HL-60 (cell line): ENCODE results near the gene CD160.

Source experiments
- DNase-seq, 2 experiments: peaks; one replicate each; pipeline ENCODE4 v3.0.0-alpha.2; 2010 to 2020; ENCODE audit warnings: low read depth in 1 of 2, low spot score in 1 of 2
- H3K27ac ChIP-seq: fragments of 250-450 bp; sonication (Bioruptor Pico); replicated peaks from 2 replicates; pipeline ENCODE4 v1.5.1; 2020; ENCODE audit warnings: mild to moderate bottlenecking, moderate library complexity
- H3K27me3 ChIP-seq: fragments of 250-450 bp; sonication (Bioruptor Pico); 2 replicates; pipeline ENCODE4 v1.5.1; 2021; ENCODE audit warnings: mild to moderate bottlenecking, moderate library complexity; ENCODE audit not compliant: insufficient read depth, poor library complexity, severe bottlenecking
- H3K4me3 ChIP-seq: replicated peaks from 2 replicates; pipeline ENCODE4 v1.5.1; 2011; ENCODE audit warnings: mild to moderate bottlenecking, control low read depth, low read length; ENCODE audit not compliant: insufficient read depth
- GABPA ChIP-seq: IDR thresholded peaks from 2 replicates; pipeline ENCODE4 v1.6.1; 2012; ENCODE audit warnings: low read depth
- POLR2AphosphoS5 ChIP-seq: IDR thresholded peaks from 2 replicates; pipeline ENCODE4 v1.6.1; 2012; ENCODE audit warnings: low read depth
- SPI1 ChIP-seq: IDR thresholded peaks from 2 replicates; pipeline ENCODE4 v1.6.1; 2012; ENCODE audit warnings: low read depth, mild to moderate bottlenecking, borderline replicate concordance
- TF ChIP-seq, protein P1 (sequence below): IDR thresholded peaks from 2 replicates; pipeline ENCODE4 v1.6.1; 2012; ENCODE audit warnings: low read depth; ENCODE audit not compliant: insufficient replicate concordance
- TF ChIP-seq, protein P2 (sequence below): IDR thresholded peaks from one replicate; pipeline ENCODE4 v1.5.1; 2011; ENCODE audit warnings: low read length, control low read depth, inconsistent platforms; ENCODE audit not compliant: insufficient read depth

Gene CD160

DNA sequence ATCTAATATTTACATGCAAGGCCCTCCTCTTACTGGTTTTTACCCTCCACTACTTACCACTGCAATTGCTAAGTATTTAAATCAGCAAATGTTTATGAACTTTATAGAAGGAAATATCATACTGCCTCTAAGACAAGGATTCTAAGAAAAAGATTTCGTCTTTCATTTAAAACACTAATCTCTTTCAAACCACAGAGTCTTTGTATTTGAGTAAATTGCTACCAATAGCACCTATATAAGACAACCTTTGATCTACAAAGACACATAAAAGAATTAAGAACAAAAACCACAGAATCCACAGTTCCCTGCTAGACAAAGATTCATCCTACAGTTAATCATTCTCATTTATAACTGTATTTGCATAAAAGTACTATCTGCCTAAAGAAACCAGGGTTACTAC is 67.0 kb downstream of the CD160 start:
- Histone ChIP-seq H3K27ac (no peak overlapping the region), H3K4me3 (no peak overlapping the region), H3K27me3 (no peaks in the 10 kb centered on the region)
- no peak for DNase-seq
- TF ChIP-seq GABPA (no peak), POLR2AphosphoS5 (no peak), SPI1 (no peak)
- TF ChIP-seq, protein P1, sequence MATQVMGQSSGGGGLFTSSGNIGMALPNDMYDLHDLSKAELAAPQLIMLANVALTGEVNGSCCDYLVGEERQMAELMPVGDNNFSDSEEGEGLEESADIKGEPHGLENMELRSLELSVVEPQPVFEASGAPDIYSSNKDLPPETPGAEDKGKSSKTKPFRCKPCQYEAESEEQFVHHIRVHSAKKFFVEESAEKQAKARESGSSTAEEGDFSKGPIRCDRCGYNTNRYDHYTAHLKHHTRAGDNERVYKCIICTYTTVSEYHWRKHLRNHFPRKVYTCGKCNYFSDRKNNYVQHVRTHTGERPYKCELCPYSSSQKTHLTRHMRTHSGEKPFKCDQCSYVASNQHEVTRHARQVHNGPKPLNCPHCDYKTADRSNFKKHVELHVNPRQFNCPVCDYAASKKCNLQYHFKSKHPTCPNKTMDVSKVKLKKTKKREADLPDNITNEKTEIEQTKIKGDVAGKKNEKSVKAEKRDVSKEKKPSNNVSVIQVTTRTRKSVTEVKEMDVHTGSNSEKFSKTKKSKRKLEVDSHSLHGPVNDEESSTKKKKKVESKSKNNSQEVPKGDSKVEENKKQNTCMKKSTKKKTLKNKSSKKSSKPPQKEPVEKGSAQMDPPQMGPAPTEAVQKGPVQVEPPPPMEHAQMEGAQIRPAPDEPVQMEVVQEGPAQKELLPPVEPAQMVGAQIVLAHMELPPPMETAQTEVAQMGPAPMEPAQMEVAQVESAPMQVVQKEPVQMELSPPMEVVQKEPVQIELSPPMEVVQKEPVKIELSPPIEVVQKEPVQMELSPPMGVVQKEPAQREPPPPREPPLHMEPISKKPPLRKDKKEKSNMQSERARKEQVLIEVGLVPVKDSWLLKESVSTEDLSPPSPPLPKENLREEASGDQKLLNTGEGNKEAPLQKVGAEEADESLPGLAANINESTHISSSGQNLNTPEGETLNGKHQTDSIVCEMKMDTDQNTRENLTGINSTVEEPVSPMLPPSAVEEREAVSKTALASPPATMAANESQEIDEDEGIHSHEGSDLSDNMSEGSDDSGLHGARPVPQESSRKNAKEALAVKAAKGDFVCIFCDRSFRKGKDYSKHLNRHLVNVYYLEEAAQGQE = no peak
- TF ChIP-seq, protein P2, sequence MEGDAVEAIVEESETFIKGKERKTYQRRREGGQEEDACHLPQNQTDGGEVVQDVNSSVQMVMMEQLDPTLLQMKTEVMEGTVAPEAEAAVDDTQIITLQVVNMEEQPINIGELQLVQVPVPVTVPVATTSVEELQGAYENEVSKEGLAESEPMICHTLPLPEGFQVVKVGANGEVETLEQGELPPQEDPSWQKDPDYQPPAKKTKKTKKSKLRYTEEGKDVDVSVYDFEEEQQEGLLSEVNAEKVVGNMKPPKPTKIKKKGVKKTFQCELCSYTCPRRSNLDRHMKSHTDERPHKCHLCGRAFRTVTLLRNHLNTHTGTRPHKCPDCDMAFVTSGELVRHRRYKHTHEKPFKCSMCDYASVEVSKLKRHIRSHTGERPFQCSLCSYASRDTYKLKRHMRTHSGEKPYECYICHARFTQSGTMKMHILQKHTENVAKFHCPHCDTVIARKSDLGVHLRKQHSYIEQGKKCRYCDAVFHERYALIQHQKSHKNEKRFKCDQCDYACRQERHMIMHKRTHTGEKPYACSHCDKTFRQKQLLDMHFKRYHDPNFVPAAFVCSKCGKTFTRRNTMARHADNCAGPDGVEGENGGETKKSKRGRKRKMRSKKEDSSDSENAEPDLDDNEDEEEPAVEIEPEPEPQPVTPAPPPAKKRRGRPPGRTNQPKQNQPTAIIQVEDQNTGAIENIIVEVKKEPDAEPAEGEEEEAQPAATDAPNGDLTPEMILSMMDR = no peak

DNA sequence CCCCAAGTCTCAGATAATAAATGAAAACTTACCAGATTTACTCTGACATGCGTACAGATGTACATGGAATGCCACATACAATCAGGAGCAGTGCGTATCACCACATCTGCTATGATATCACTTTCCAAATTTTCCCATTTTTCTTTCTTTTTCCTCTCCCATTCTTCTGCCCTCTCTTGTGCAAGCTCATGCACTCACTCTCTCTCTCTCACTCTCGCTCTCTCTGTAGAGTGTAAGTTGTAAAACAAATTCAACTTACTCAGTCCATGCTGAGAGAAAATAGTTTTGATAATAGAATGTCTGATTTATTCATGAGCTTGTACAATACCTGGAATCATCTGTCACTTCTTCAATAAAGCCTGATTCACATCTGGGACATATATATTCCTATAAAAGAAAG is 69.3 kb downstream of the CD160 start:
- DNase-seq = no peak
- TF ChIP-seq SPI1 = no peak
- TF ChIP-seq GABPA = no peak
- TF ChIP-seq, protein P1 = no peak
- no peak for TF ChIP-seq POLR2AphosphoS5
- TF ChIP-seq, protein P2 = no peak
- Histone ChIP-seq H3K4me3 (no peak overlapping the region), H3K27ac (no peak overlapping the region), H3K27me3 (no peaks in the 10 kb centered on the region)
